HG03442 (cell line): ENCODE measurements around the gene ANKRD17.
A peak's percentile ranks its signal among the peaks of the same experiment; 100 is the strongest.

Experiments used
- ATAC-seq: cut with Tn5 transposase; IDR thresholded peaks from one replicate; pipeline ENCODE4 v1.9.1; 2021; ENCODE audit warnings: mild to moderate bottlenecking, moderate library complexity; ENCODE audit not compliant: unreplicated experiment

The ANKRD17 gene

DNA sequence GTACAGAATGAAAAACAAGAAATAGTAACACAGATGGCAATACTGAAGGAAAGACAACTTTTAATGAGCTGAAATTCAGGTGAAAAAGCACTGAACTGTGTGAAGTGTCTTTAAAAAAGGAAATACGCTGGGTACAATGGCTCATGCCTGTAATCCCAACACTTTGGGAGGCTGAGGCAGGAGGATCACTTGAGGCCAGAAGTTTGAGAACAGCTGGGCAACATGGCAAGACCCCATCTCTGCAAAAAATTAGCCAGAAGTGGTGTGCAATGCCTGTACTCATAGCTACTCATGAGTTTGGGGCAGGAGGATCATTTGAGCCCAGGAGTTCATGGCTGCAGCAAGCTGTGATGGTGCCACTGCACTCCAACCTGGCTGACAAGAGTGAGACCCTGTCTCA, 129.3 kb downstream of the ANKRD17 start:
- ATAC-seq: no peak

DNA sequence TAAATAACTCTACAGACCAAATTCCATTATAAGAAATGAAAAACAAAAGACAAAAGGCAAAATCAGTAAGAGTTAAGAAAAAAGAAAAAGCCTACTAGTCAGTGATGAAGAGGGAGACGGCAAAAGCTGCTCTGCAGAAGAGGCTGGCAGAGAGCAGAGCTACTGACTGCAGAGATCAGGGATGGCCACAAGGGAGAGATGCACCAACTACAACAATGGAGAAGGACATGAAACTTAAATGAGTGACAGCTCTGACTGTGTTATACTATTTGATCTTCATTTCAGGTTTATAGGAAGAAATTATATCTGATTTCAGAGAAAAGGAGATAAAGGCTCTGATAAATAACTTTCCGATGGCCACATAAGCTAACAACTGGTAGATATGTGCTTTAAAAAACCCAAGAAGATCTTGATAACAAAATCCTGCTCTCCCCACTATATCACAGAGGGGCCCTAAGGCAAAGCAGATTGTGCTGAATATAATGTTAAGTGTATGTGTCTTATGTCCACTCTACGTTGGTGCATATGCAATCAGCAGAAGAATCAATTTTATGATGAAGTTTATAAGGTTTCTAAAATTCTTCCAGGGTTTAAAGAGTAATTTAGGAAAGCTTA, 130.7 kb downstream of the ANKRD17 start:
- ATAC-seq: peak; percentile 72

GRCh38 chr4:73109493-73109892, 149.1 kb downstream of the ANKRD17 start:
- no peak for ATAC-seq

GRCh38 chr4:73104695-73105094, 153.9 kb downstream of the ANKRD17 start:
- ATAC-seq: no peak

DNA sequence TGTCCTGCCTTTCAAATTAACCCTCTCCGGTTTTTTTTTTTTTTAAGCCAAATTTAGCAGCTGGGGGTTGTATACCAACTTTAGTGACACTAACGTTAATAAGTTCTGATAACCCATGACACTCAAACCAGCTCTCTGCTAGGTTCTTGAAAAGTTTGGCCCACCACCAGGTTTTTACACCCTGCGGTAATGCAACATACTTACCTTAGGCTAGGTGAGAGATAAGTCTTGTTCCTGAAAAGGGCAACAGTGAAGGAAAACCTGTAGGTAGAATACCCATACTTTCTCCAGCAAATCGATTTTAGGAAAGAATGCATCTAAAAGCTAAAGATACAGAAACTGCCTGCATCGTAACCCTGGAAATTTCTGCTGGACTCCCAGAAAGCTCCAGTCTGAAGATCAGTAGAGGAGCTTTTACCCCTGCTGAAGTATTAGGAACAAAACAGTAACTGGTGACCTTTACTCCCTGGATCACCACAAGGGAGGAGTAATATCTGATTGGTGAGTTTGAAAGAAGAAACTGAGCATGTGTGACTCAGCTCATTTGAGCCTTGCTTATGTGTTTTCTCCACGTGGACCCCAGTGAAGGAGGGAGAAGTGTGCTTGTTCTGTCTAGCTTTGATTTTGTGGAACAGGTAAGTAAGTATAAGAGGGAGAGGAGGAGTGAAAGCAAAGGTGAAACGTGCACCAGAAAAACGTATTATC, 154.6 kb downstream of the ANKRD17 start:
- ATAC-seq: no peak

GRCh38 chr4:73099143-73099542, 159.5 kb downstream of the ANKRD17 start:
- no peak for ATAC-seq

GRCh38 chr4:73098713-73099112, 159.9 kb downstream of the ANKRD17 start:
- no peak for ATAC-seq

- ATAC-seq: no peak
These were observed 160.6 kb downstream of the ANKRD17 start for GRCh38 chr4:73098016-73098415.

DNA sequence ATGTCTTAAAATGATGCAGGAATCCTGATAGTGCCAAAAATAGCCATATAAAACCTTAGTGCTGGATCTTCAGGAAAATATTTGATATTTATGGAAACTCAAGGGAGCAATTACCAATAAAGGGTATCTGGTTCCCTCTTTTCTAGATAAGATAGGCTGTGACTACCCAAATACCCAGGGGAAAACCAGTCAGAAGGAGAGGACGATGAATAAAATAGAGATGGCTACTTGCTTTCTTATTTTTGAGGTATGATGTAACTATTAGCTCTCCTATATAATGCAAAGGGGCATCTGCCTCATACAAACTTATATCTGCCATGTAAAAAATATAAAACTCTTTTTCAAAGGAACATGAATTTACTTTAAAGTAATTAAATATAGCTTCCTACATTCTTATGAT, 165.7 kb downstream of the ANKRD17 start:
- ATAC-seq: no peak

DNA sequence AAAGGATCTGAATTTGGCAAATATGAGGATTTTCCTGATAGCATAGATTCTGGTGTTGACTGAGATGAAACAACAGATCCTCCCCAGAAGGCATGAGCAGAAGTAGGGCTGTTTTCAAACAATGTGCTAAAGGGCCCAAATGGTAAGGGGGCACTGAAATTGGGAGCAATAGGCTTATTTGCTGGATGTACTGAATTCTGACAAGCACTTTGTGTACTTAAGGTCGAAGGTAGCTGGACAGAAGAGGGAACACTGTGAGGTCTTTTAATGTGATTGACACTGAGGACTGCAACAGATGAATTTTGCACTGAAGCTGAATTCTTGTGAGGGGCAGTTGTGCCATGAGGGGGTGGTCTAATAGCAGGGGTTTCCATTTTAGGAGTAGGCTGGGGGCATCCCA, 167.9 kb downstream of the ANKRD17 start:
- no peak for ATAC-seq

- ATAC-seq: no peak
These were observed 170.7 kb downstream of the ANKRD17 start for GRCh38 chr4:73087871-73088270.

GRCh38 chr4:73086095-73086868, 172.3 kb downstream of the ANKRD17 start:
- ATAC-seq: no peak

- ATAC-seq: peak; percentile 71
These were observed 177.8 kb downstream of the ANKRD17 start for GRCh38 chr4:73080789-73081188.

DNA sequence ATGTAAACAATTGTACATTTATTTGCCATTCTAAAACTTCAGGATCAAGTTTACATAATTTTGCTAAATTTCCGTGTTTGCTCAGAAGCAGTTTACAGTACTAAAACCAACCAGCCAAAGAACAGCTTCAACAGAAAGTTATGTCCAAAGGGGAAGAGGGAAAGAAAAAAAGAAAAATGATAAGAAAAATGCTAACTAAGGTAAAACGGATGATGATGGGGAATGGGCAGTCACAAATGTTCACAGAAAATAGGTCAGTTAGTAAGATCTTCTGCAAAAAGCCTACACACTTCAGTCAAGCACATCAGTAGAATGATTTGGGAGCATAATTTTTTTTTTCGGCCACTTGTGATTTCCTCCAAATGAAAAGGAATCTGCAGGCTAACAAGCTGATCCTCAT, 182.8 kb downstream of the ANKRD17 start:
- ATAC-seq: no peak

DNA sequence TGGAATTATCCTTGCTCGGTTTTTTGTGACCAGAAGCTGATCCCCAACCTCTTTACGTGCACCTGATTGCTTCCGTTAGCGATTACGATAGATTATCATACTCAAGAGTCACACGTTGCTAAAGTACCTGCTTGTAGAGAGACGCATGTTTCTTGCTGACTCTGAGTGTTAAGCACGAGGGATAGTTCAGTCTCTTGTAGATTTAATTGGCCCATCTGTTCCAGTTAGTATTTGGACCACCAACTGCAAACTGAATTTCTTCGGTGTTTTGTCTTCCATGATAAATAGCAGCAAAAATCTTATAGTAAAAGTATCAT, 188.6 kb downstream of the ANKRD17 start:
- peak; percentile 8 for ATAC-seq

DNA sequence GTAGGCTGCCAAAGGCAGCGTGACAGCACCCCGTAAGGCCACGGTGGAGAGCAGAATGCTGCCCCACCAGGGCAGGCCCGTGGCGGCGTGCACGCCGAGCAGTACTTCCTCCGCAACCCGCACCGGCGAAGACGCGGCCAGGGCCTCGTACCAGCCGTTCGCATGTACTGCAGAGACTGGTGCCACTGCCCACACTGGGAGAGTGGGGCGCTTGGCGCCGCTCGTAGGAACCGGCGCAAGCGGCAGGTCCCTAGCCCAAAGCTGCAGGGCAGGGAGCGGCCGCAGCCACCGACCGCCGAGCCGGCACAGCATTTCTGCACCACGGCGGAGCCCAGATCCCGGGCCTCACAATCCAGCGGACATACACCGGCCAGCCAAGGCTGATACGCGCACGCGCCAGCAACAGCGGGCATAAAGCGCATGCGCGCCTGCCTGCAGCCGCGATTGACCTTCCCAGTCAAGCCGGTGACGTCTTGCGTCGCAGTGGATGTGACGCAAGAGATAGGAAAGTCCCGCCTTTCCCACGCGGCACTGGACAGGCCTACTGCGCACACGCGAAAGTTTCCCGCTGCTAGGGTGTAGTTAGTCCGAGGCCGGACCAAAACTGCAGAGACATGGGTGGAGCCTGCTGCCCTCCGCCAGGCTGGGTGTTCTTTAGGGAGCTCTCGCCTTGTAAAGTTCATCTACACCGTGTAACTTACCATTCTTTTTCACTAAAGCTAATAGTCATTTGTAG, 189.1 kb downstream of the ANKRD17 start, which contains the start of gene COX18:
TSS of gene COX18 (minus strand) at position 379 of the 736 bp plus-strand sequence. CDS start at position 312, 67 bp downstream.
- peak; percentile 83 for ATAC-seq

DNA sequence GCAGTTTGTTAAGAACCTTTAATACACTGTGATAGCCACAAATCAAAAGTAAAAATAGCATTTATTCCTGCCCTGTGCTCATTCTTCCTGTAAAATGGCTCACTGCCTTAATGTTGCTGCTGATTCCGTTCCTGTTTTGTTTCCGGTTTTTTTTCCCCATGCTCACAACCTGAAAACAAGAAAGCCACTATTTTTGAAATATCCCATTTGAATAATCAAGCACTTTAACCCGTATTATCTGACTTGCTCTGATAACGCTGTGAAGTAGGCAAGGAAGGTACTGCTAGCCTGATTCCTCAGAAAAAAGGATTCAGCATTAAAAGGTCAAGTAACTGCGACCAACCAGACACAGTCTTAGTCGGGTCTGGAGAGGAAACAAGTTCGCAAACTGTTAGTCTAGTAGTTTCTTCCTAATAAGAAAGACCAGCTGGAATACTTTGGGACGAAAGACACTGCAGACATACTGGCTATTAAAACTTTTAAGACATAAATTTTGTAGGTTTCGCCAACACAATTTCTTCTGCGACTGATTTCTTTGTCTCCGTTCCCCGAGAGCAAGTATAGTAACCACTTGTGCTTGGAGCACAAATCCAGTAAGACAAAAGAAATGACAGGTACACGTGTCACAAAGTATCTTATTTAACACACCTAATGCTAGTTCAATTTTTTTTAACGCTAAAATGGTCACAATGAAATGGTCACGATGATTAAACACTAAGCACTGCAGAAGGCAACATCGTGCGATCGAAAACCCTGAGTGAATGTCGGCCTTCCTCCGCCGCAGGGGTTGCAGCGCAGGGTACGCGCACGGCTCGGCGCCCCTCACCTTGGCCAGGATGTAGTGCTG, 189.9 kb downstream of the ANKRD17 start:
- no peak for ATAC-seq

GRCh38 chr4:73067971-73068394, 190.6 kb downstream of the ANKRD17 start:
- ATAC-seq: no peak

DNA sequence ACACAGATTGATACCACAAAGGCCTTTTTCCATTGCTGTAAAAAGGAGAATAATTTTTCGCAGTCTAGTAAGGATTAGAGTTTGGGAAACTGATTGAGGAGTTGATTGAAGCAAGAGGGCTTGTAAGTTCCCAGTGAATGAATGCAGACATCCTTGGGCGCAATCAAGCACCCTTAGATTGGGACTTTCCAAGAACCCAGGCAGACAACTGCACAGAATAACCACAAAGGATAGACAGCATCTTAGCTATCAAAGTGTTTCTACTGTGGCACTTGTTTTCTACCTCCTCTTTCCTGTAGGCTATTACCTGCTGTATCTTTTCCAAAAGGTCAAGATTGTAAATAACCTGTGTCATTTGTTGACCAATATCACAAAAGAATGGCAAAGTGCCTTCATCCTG, 191.7 kb downstream of the ANKRD17 start:
- no peak for ATAC-seq

GRCh38 chr4:73066445-73066844, 192.2 kb downstream of the ANKRD17 start:
- no peak for ATAC-seq
